Endothelial cell (in vitro differentiated cells): ENCODE results near the gene CNGA2. TPM values are rescaled to one million over a fixed set of nuclear protein-coding genes. Genes with fewer than 3 reads are reported as not detected.

Source experiments
- DNase-seq: peaks from one replicate; pipeline ENCODE4 v3.0.0; 2021; ENCODE audit warnings: low spot score
- H3K27ac Mint-ChIP-seq: one replicate; pipeline ENCODE4 v1.8.0; 2021; ENCODE audit warnings: mixed read lengths, inconsistent platforms; ENCODE audit not compliant: unreplicated experiment
- H3K27me3 Mint-ChIP-seq: one replicate; pipeline ENCODE4 v1.8.0; 2021; ENCODE audit warnings: mild to moderate bottlenecking, moderate library complexity, mixed read lengths, inconsistent platforms; ENCODE audit not compliant: unreplicated experiment
- H3K36me3 Mint-ChIP-seq: one replicate; pipeline ENCODE4 v1.8.0; 2021; ENCODE audit warnings: mild to moderate bottlenecking, low read depth, mixed read lengths, inconsistent platforms; ENCODE audit not compliant: unreplicated experiment
- H3K4me1 Mint-ChIP-seq: one replicate; pipeline ENCODE4 v1.8.0; 2021; ENCODE audit warnings: mild to moderate bottlenecking, mixed read lengths, inconsistent platforms; ENCODE audit not compliant: unreplicated experiment
- H3K4me3 Mint-ChIP-seq: one replicate; pipeline ENCODE4 v1.8.0; 2021; ENCODE audit warnings: mild to moderate bottlenecking, mixed read lengths, inconsistent platforms; ENCODE audit not compliant: unreplicated experiment
- H3K9me3 Mint-ChIP-seq: one replicate; pipeline ENCODE4 v1.8.0; 2021; ENCODE audit warnings: mixed read lengths, inconsistent platforms; ENCODE audit not compliant: unreplicated experiment
- long read RNA-seq: library from polyadenylated mRNA; unstranded; transcript quantifications from one replicate; pipeline ENCODE4 v2.0.0, GENCODE V29; 2020; ENCODE audit not compliant: unreplicated experiment
- total RNA-seq: library from RNA; stranded (reverse); fragmentation: NEBNext Ultra II Directional; extraction: Animal tissue kit (Norgen Biotek cat#: 25700); gene quantifications from one replicate; pipeline ENCODE4 v1.2.1, GENCODE V29; 2021; ENCODE audit not compliant: unreplicated experiment
- TF ChIP-seq, protein P1 (sequence below): fragments of 200-600 bp; sonication (generic); IDR thresholded peaks from one replicate; pipeline ENCODE4 v1.5.0; 2021; ENCODE audit warnings: antibody characterized with exemption; ENCODE audit not compliant: unreplicated experiment

The CNGA2 gene
- not detected for total RNA-seq
- long read RNA-seq = 0 reads

DNA sequence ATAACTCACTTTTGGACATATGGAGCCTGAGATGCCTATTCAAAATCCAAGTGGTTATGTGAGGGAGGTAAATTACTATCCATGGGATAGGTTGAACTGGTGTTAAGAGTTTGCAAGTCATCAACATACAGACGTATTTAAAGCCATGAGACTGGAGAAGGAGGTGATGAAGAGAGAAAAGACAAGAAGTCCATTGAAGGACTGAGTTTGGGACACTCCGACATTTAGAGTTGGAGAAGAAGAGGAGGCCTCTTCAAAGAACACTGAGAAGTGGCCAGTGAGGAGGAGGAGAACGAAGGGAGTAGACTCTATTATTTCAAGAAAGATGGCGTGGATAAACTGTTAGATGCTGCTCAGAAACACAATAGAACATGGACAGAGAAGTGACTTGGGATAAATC, at the start of gene CNGA2:
Gene CNGA2, plus strand, starts transcription at position 301 of the 400 bp plus-strand sequence. CDS start 3,738 bp downstream, outside the sequence.
- H3K4me3 Mint-ChIP-seq = no peak within 1 kb of the TSS
- no peaks in the 10 kb centered on the region for H3K4me1 Mint-ChIP-seq
- TF ChIP-seq, protein P1, sequence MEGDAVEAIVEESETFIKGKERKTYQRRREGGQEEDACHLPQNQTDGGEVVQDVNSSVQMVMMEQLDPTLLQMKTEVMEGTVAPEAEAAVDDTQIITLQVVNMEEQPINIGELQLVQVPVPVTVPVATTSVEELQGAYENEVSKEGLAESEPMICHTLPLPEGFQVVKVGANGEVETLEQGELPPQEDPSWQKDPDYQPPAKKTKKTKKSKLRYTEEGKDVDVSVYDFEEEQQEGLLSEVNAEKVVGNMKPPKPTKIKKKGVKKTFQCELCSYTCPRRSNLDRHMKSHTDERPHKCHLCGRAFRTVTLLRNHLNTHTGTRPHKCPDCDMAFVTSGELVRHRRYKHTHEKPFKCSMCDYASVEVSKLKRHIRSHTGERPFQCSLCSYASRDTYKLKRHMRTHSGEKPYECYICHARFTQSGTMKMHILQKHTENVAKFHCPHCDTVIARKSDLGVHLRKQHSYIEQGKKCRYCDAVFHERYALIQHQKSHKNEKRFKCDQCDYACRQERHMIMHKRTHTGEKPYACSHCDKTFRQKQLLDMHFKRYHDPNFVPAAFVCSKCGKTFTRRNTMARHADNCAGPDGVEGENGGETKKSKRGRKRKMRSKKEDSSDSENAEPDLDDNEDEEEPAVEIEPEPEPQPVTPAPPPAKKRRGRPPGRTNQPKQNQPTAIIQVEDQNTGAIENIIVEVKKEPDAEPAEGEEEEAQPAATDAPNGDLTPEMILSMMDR = no peak
- H3K36me3 Mint-ChIP-seq = no peaks in the 10 kb centered on the region
- DNase-seq = no peak
- no peaks in the 10 kb centered on the region for H3K9me3 Mint-ChIP-seq
- no peak within 1 kb of the TSS for H3K27ac Mint-ChIP-seq
- H3K27me3 Mint-ChIP-seq = no peaks in the 10 kb centered on the region

DNA sequence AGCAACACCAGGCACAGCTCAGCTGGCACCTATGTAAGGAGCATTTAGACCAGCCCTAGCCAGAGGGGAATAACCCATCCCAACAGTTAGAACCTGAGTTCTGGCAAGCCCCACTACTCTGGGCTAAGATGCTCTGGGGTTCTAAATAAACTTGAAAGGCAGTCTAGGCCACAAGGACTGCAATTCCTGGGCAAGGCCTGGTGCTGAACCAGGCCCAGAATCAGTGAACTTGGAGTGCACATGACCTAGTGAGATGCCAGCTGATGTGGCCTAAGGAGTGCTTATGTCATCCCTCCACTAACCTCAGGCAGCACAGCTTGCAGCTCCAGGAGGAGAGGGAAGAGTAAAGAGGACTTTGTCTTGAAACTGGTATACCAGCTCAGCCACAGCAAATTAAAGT, 46.9 kb upstream of the CNGA2 start:
- Mint-ChIP-seq H3K36me3 (no peaks in the 10 kb centered on the region), H3K9me3 (no peaks in the 10 kb centered on the region), H3K4me3 (no peak overlapping the region), H3K27me3 (peaks cover 2% of the 10 kb centered on the region), H3K4me1 (no peaks in the 10 kb centered on the region), H3K27ac (no peak overlapping the region)
- no peak for DNase-seq
- TF ChIP-seq, protein P1 = no peak

DNA sequence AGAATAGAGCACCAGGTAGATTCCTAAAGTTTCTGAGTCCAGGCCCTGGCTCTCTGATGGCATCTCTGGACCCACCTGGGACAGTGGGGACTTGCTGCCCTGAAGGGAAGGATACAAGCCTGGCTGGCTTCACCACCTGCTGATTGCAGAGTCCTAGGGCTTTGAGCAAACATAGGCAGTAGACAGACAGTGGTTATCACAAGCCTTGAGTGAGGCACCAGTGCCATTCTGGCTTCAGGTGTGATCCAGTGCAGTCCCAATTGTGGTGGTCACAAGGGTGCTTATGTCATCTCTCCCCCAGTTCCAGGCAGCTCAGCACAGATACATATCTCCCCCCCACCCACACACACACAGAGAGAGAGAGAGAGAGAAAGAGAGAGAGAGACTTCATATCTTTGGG, 45.9 kb upstream of the CNGA2 start:
- Mint-ChIP-seq H3K4me1 (no peaks in the 10 kb centered on the region), H3K27ac (no peak overlapping the region), H3K27me3 (peaks cover 4% of the 10 kb centered on the region), H3K36me3 (no peaks in the 10 kb centered on the region), H3K4me3 (no peak overlapping the region), H3K9me3 (no peaks in the 10 kb centered on the region)
- TF ChIP-seq, protein P1 = no peak
- DNase-seq = no peak

DNA sequence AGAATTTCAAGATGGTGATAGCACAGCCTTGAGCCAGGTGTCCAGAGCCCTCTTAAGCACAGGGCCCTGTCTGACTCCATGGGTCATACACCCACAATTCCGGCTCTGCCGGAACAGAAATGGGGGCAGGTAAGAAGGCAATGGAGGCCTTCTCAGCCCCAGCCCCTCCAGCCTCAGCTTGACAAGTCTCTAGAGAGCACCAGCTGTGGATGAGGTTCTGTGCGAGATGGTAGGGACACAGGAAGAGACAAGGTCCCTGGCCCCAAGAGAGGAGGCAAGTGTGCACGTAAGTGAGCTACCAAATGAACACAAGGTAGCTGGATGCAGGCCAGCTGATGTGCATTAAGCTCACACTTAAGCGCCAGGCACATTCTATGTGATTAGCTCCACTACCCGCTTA, 41.7 kb upstream of the CNGA2 start:
- H3K4me1 Mint-ChIP-seq = peaks cover 3% of the 10 kb centered on the region
- H3K27me3 Mint-ChIP-seq = peaks cover 7% of the 10 kb centered on the region
- no peak for DNase-seq
- H3K9me3 Mint-ChIP-seq = no peaks in the 10 kb centered on the region
- TF ChIP-seq, protein P1 = no peak
- no peak overlapping the region for H3K4me3 Mint-ChIP-seq
- H3K36me3 Mint-ChIP-seq = no peaks in the 10 kb centered on the region
- no peak overlapping the region for H3K27ac Mint-ChIP-seq

DNA sequence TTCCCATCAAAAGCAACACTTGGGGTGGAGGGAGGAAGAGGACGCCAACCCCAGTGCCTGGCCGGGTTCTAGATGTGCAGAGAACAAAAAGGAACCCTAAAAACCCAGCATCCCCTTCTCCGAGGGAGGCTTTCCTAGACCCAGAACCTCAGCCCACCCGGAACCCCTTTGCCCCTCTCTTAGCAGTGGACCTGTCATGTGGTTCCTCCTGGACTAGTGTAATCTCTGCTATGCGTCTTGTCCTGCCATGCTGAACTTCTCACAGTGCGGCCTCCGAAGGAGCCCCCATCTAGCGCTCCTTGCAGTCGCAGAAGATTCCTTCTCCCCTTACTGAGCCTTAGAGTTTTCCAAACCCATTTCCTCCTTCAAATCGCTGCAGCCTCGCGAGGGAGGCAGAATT, 40.4 kb upstream of the CNGA2 start:
- H3K36me3 Mint-ChIP-seq = no peaks in the 10 kb centered on the region
- TF ChIP-seq, protein P1 = no peak
- peaks cover 7% of the 10 kb centered on the region for H3K27me3 Mint-ChIP-seq
- H3K4me1 Mint-ChIP-seq = peaks cover 3% of the 10 kb centered on the region
- no peak for DNase-seq
- no peaks in the 10 kb centered on the region for H3K9me3 Mint-ChIP-seq
- H3K4me3 Mint-ChIP-seq = no peak overlapping the region
- H3K27ac Mint-ChIP-seq = no peak overlapping the region
